Spleen (tissue), 7 donors: ENCODE data around the gene CITED4.

ENCODE experiments used
- POLR2A ChIP-seq, 3 donors: fragments of 450-650 bp; IDR thresholded peaks; one replicate each; pipeline ENCODE4 v1.5.1; 2017; ENCODE audit warnings: antibody characterized with exemption in 3 of 3, mild to moderate bottlenecking in 1 of 3
- POLR2AphosphoS5 ChIP-seq, 3 donors: sonication (generic); formaldehyde crosslinking; IDR thresholded peaks; one replicate each; pipeline ENCODE4 v1.5.1; 2017; ENCODE audit warnings: antibody characterized with exemption in 3 of 3
- TF ChIP-seq, protein P1 (sequence below), 11 experiments: fragments of 200-600 bp in 7 of 11; fragments of 450-650 bp in 4 of 11; sonication (generic) in 4 of 11; IDR thresholded peaks in 8 of 11; conservative IDR thresholded peaks in 3 of 11; 1 replicate in 7 of 11; 2 replicates in 4 of 11; pipeline versions ENCODE4 v1.4.0 to v1.8.0; 2016 to 2021; ENCODE audit warnings: antibody characterized with exemption in 11 of 11, inconsistent platforms in 4 of 11, mild to moderate bottlenecking in 1 of 11
- donor health status: DM: no; HTN: no; CAD: no; lungs with moderate emphysema.
- donor health status: DM: no; HTN: no; CAD: no.
- donor health status: DM: no; HTN: no; CAD: no.

DNA sequence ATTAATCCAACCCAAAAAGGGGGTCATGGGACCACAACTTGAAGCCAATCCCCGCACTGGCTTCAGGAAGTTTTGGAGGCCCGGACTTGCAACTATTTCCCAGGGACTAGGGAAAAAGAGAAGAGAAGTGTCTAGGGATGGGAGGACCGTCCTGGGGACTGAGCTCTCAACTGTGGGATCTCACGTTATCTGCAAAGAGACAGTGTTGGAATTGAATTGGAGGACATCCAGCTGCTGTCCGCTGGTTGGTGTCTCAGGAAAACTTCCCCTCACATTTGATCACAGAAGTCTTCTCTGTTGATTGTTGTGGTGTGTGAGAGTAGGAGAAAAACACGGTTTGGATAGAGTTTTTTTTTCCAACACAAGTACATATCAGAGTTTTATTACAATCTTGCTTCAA lies 46.2 kb upstream of the CITED4 start:
- TF ChIP-seq, protein P1, sequence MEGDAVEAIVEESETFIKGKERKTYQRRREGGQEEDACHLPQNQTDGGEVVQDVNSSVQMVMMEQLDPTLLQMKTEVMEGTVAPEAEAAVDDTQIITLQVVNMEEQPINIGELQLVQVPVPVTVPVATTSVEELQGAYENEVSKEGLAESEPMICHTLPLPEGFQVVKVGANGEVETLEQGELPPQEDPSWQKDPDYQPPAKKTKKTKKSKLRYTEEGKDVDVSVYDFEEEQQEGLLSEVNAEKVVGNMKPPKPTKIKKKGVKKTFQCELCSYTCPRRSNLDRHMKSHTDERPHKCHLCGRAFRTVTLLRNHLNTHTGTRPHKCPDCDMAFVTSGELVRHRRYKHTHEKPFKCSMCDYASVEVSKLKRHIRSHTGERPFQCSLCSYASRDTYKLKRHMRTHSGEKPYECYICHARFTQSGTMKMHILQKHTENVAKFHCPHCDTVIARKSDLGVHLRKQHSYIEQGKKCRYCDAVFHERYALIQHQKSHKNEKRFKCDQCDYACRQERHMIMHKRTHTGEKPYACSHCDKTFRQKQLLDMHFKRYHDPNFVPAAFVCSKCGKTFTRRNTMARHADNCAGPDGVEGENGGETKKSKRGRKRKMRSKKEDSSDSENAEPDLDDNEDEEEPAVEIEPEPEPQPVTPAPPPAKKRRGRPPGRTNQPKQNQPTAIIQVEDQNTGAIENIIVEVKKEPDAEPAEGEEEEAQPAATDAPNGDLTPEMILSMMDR (IDR thresholded peaks at IDR 0.05 in 8 of 11, conservative IDR thresholded peaks at IDR 0.05 in 3 of 11): no peak
- TF ChIP-seq POLR2A (IDR thresholded peaks at IDR 0.05) (no peak), POLR2AphosphoS5 (IDR thresholded peaks at IDR 0.05) (no peak)
